GM21390 (cell line): ENCODE measurements around the gene COMMD9.

Experiments used
- ATAC-seq: cut with Tn5 transposase; IDR thresholded peaks from one replicate; pipeline ENCODE4 v1.9.1; 2021; ENCODE audit not compliant: unreplicated experiment

The COMMD9 gene

DNA sequence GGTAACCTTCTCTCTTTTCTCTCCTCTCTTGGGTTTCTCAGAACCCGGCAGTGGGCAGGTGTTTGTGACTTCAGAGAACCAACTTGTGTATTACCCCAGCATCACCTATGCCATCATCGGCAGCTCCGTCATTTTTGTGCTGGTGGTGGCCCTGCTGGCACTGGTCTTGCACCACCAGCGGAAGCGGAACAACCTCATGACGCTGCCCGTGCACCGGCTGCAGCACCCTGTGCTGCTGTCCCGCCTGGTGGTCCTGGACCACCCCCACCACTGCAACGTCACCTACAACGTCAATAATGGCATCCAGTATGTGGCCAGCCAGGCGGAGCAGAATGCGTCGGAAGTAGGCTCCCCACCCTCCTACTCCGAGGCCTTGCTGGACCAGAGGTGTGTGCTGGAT, 62.2 kb downstream of the COMMD9 start:
- no peak for ATAC-seq

DNA sequence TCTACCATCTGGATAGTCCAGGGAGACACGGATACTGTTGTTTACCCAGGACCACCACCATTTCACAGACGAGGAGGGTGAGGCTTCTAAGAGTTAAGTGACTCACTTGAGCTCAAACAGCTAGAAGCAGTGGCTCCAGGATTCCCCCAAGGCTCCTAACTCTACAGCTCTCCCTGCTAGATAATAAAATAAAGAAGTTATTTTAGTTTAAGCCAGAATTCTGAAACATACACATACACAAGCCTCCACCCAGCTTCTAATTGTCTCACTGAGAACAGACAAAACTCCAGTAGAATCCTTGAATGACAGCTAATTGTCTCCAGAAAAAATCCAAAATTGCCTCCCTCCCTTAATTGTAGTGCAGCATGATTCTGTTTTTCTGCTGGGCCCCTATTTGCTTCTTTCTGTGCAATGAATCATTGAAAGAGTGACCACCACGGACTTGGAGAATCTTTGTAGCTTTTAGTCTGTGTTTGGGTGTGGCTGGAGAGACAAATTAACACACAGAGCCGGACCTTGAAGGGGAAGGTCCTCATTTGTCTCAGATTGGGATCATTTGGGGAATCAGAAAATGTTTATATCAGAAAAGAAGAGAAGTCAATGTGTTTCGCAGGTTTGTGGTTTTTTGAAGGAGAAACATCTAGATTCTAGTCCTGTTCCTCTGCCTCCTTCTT, 64.9 kb downstream of the COMMD9 start:
- ATAC-seq, result no peak

DNA sequence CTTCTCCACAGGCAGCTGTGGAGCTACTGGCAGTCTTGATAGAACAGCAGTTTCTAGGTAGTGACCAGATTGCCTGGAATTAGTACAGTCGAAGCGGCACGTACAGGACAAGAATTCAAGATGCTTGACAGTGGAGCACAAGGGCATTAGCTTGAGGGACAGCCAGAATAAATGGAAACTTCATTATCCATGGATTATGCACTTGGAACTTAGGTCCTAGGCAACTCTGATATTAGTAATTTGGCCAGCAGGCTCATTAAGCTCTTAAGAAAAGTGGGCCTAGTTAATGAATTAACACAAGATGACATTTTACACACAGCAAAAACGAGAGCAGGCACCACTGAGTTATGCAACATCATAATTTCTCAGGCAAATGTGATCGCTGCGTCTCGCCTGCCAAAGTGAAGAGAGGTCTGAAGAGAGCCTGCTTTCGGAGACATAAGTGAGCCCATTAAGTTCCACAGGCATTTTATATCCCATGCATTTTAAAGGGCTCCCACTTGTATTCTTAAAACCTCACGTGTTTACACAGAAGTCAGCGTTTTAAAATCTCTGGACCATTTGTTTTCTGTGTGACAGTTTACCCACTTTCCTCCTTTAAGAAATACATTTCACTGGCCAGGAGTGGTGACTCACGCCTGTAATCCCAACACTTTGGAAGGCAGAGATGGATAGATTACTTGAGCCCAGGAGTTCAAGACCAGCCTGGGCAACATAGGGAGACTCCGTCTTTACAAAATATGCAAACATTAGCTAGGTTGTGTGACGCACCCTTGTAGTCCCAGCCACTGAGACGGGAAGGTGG, 66.2 kb downstream of the COMMD9 start:
- ATAC-seq, result no peak
